ENCODE data around the gene METTL15.

- TF ChIP-seq CTCF (IDR thresholded peaks at IDR 0.05) (no peak), POLR2A (IDR thresholded peaks at IDR 0.05) (no peak), EP300 (IDR thresholded peaks at IDR 0.05; ENCODE audit: low read depth) (no peak)
These were observed 188.2 kb downstream of the METTL15 start for GRCh38 chr11:28296426-28296825.

Measured in transverse colon (tissue), 3 donors.